ENCODE results near the gene HOXA13.

GRCh38 chr7:27145914-27146412, 53.9 kb downstream of the HOXA13 start:
- no peak for TF ChIP-seq ZNF404 (tag by site-specific recombination; IDR thresholded peaks at IDR 0.05)
- TF ChIP-seq, protein P1, sequence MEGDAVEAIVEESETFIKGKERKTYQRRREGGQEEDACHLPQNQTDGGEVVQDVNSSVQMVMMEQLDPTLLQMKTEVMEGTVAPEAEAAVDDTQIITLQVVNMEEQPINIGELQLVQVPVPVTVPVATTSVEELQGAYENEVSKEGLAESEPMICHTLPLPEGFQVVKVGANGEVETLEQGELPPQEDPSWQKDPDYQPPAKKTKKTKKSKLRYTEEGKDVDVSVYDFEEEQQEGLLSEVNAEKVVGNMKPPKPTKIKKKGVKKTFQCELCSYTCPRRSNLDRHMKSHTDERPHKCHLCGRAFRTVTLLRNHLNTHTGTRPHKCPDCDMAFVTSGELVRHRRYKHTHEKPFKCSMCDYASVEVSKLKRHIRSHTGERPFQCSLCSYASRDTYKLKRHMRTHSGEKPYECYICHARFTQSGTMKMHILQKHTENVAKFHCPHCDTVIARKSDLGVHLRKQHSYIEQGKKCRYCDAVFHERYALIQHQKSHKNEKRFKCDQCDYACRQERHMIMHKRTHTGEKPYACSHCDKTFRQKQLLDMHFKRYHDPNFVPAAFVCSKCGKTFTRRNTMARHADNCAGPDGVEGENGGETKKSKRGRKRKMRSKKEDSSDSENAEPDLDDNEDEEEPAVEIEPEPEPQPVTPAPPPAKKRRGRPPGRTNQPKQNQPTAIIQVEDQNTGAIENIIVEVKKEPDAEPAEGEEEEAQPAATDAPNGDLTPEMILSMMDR (tag by site-specific recombination; IDR thresholded peaks at IDR 0.05), result no peak
